Smooth muscle cell (in vitro differentiated cells): ENCODE measurements around the gene IGSF11. TPM values are rescaled to one million over a fixed set of nuclear protein-coding genes. Genes with fewer than 3 reads are reported as not detected.

ENCODE experiments used
- DNase-seq: peaks from one replicate; lab custom pipeline; 2025; ENCODE audit not compliant: unreplicated experiment; lab: John Stamatoyannopoulos, UW
- H2AFZ ChIP-seq: fragments of 200-600 bp; sonication (generic); 2 replicates; pipeline ENCODE4 v1.6.0; 2016; ENCODE audit warnings: antibody characterized with exemption, low read depth, mild to moderate bottlenecking
- H3F3A ChIP-seq: fragments of 200-600 bp; sonication (generic); 2 replicates; pipeline ENCODE4 v1.6.0; 2017; ENCODE audit warnings: antibody characterized with exemption, low read depth
- H3K27ac ChIP-seq: fragments of 200-600 bp; sonication (generic); 2 replicates; pipeline ENCODE4 v1.5.1; 2016; ENCODE audit warnings: low read depth, mild to moderate bottlenecking
- H3K27me3 ChIP-seq: fragments of 200-600 bp; sonication (generic); 2 replicates; pipeline ENCODE4 v1.6.1; 2016; ENCODE audit warnings: low read depth, mild to moderate bottlenecking
- H3K36me3 ChIP-seq: fragments of 200-600 bp; sonication (generic); 2 replicates; pipeline ENCODE4 v1.5.1; 2016; ENCODE audit warnings: low read depth
- H3K4me1 ChIP-seq: fragments of 200-600 bp; sonication (generic); 2 replicates; pipeline ENCODE4 v1.5.1; 2016; ENCODE audit warnings: low read depth
- H3K4me2 ChIP-seq: fragments of 200-600 bp; sonication (generic); 2 replicates; pipeline ENCODE4 v1.6.0; 2016; ENCODE audit warnings: mild to moderate bottlenecking
- H3K4me3 ChIP-seq: fragments of 200-600 bp; sonication (generic); 2 replicates; pipeline ENCODE4 v1.5.1; 2016; ENCODE audit warnings: mild to moderate bottlenecking
- H3K79me2 ChIP-seq: fragments of 200-600 bp; sonication (generic); 2 replicates; pipeline ENCODE4 v1.6.0; 2016; ENCODE audit warnings: low read depth, mild to moderate bottlenecking
- H3K9ac ChIP-seq: fragments of 200-600 bp; sonication (generic); 2 replicates; pipeline ENCODE4 v1.6.0; 2016; ENCODE audit warnings: low read depth
- H3K9me3 ChIP-seq: fragments of 200-600 bp; sonication (generic); replicated peaks from 2 replicates; pipeline ENCODE4 v1.5.1; 2016; ENCODE audit warnings: low read depth
- H4K20me1 ChIP-seq: fragments of 200-600 bp; sonication (generic); 2 replicates; pipeline ENCODE4 v1.6.0; 2016; ENCODE audit warnings: low read depth
- CTCF ChIP-seq: fragments of 200-600 bp; sonication (generic); IDR thresholded peaks from 2 replicates; pipeline ENCODE4 v1.5.1; 2017; ENCODE audit warnings: borderline replicate concordance, mild to moderate bottlenecking, antibody characterized with exemption; ENCODE audit not compliant: insufficient read depth, poor library complexity, severe bottlenecking
- WGBS: methylation state at CpG from one replicate; pipeline ENCODE4 v1.1.7; 2016; ENCODE audit warnings: low lambda C conversion rate; 5-methylcytosine and 5-hydroxymethylcytosine counted together
- polyA plus RNA-seq: library from polyadenylated mRNA; unstranded; fragments of >200 nt; fragmentation: Nextera tagmentation; extraction: Ambion mirVana; gene quantifications from 2 replicates; pipeline ENCODE4 v1.2.1, GENCODE V29; 2016
- total RNA-seq: library from RNA; depleted of rRNA; stranded (reverse); fragments of >200 nt; gene quantifications from 2 replicates; pipeline ENCODE4 v1.2.3, GENCODE V29; 2014

IGSF11 gene
- total and polyA plus RNA-seq, 2 experiments from 2014 or later: not detected

- no peak for TF ChIP-seq CTCF
- Histone ChIP-seq H3K4me1 (peaks cover 3% of the 10 kb centered on the region), H3K4me3 (no peak overlapping the region), H3K27me3 (no peaks in the 10 kb centered on the region), H3K36me3 (no peaks in the 10 kb centered on the region), H3K4me2 (no peak overlapping the region), H3F3A (no peaks in the 10 kb centered on the region), H3K79me2 (no peaks in the 10 kb centered on the region), H4K20me1 (no peaks in the 10 kb centered on the region), H3K27ac (no peak overlapping the region), H3K9me3 (no peaks in the 10 kb centered on the region), H2AFZ (no peak overlapping the region), H3K9ac (no peak overlapping the region)
- no peak for DNase-seq
These were observed 83.6 kb downstream of the IGSF11 start for GRCh38 chr3:118951089-118951488.

- Histone ChIP-seq H3K4me1 (peaks cover 9% of the 10 kb centered on the region), H3K27me3 (no peaks in the 10 kb centered on the region), H3K9me3 (no peaks in the 10 kb centered on the region), H3K4me2 (no peak overlapping the region), H3K79me2 (no peaks in the 10 kb centered on the region), H3K9ac (no peak overlapping the region), H3K4me3 (no peak overlapping the region), H3F3A (no peaks in the 10 kb centered on the region), H3K27ac (peak overlapping the region; percentile 19), H3K36me3 (no peaks in the 10 kb centered on the region), H4K20me1 (no peaks in the 10 kb centered on the region), H2AFZ (no peak overlapping the region)
- DNase-seq: no peak
- TF ChIP-seq CTCF: no peak
- 71% methylated on average over 1 of the region's 1 CpG for WGBS
These were observed 85.4 kb downstream of the IGSF11 start for GRCh38 chr3:118949113-118949760.

GRCh38 chr3:118948146-118948545 lies 86.5 kb downstream of the IGSF11 start:
- Histone ChIP-seq H4K20me1 (no peaks in the 10 kb centered on the region), H3K4me2 (no peak overlapping the region), H3K36me3 (no peaks in the 10 kb centered on the region), H3F3A (no peaks in the 10 kb centered on the region), H3K4me1 (peaks cover 9% of the 10 kb centered on the region), H2AFZ (no peak overlapping the region), H3K27ac (no peak overlapping the region), H3K9me3 (no peaks in the 10 kb centered on the region), H3K27me3 (no peaks in the 10 kb centered on the region), H3K4me3 (no peak overlapping the region), H3K9ac (no peak overlapping the region), H3K79me2 (no peaks in the 10 kb centered on the region)
- 80% methylated on average over 5 of the region's 5 CpGs for WGBS
- DNase-seq: no peak
- no peak for TF ChIP-seq CTCF

GRCh38 chr3:118946449-118946848 lies 88.2 kb downstream of the IGSF11 start:
- no peak overlapping the region for H3K4me2 ChIP-seq
- DNase-seq: no peak
- H4K20me1 ChIP-seq: no peaks in the 10 kb centered on the region
- no peak for TF ChIP-seq CTCF
- H3K27ac ChIP-seq: peak overlapping the region; percentile 49
- H3K4me3 ChIP-seq: no peak overlapping the region
- H3K27me3 ChIP-seq: no peaks in the 10 kb centered on the region
- no peaks in the 10 kb centered on the region for H3K36me3 ChIP-seq
- H3K9me3 ChIP-seq: no peaks in the 10 kb centered on the region
- WGBS: 31% methylated on average over 4 of the region's 4 CpGs
- H3K4me1 ChIP-seq: peaks cover 9% of the 10 kb centered on the region
- H2AFZ ChIP-seq: no peak overlapping the region
- H3F3A ChIP-seq: no peaks in the 10 kb centered on the region
- no peak overlapping the region for H3K9ac ChIP-seq
- H3K79me2 ChIP-seq: no peaks in the 10 kb centered on the region
